ENCODE data around the gene TSEN54.

The TSEN54 gene

GRCh38 chr17:75565066-75565465 is 48.7 kb downstream of the TSEN54 start:
- Histone ChIP-seq H3K27me3 (ENCODE audit: insufficient read depth, poor library complexity, severe bottlenecking) (no peaks in the 10 kb centered on the region), H3K4me3 (replicated peaks; ENCODE audit: insufficient read depth, low read length) (no peak overlapping the region), H3K27ac (replicated peaks) (no peak overlapping the region)
- TF ChIP-seq SPI1 (IDR thresholded peaks at IDR 0.05; ENCODE audit: borderline replicate concordance, low read depth) (no peak), POLR2AphosphoS5 (IDR thresholded peaks at IDR 0.05; ENCODE audit: low read depth) (no peak), CTCF (IDR thresholded peaks at IDR 0.05; ENCODE audit: insufficient read depth, low read length) (no peak), REST (IDR thresholded peaks at IDR 0.05; ENCODE audit: insufficient replicate concordance, low read depth) (no peak), GABPA (IDR thresholded peaks at IDR 0.05; ENCODE audit: low read depth) (no peak)
- DNase-seq (ENCODE audit: low read depth in 1 of 2, low spot score in 1 of 2): no peak

GRCh38 chr17:75565618-75566017 is 49.3 kb downstream of the TSEN54 start:
- Histone ChIP-seq H3K27me3 (ENCODE audit: insufficient read depth, poor library complexity, severe bottlenecking) (no peaks in the 10 kb centered on the region), H3K27ac (replicated peaks) (no peak overlapping the region), H3K4me3 (replicated peaks; ENCODE audit: insufficient read depth, low read length) (no peak overlapping the region)
- DNase-seq (ENCODE audit: low read depth in 1 of 2, low spot score in 1 of 2): no peak
- TF ChIP-seq SPI1 (IDR thresholded peaks at IDR 0.05; ENCODE audit: borderline replicate concordance, low read depth): no peak
- TF ChIP-seq CTCF (IDR thresholded peaks at IDR 0.05; ENCODE audit: insufficient read depth, low read length): no peak
- no peak for TF ChIP-seq POLR2AphosphoS5 (IDR thresholded peaks at IDR 0.05; ENCODE audit: low read depth)
- TF ChIP-seq REST (IDR thresholded peaks at IDR 0.05; ENCODE audit: insufficient replicate concordance, low read depth): no peak
- no peak for TF ChIP-seq GABPA (IDR thresholded peaks at IDR 0.05; ENCODE audit: low read depth)

- DNase-seq (ENCODE audit: low read depth in 1 of 2, low spot score in 1 of 2): no peak
- no peak overlapping the region for H3K4me3 ChIP-seq (replicated peaks; ENCODE audit: insufficient read depth, low read length)
- H3K27ac ChIP-seq (replicated peaks): no peak overlapping the region
- H3K27me3 ChIP-seq (ENCODE audit: insufficient read depth, poor library complexity, severe bottlenecking): no peaks in the 10 kb centered on the region
- TF ChIP-seq CTCF (IDR thresholded peaks at IDR 0.05; ENCODE audit: insufficient read depth, low read length) (no peak), REST (IDR thresholded peaks at IDR 0.05; ENCODE audit: insufficient replicate concordance, low read depth) (no peak), GABPA (IDR thresholded peaks at IDR 0.05; ENCODE audit: low read depth) (no peak)
Observed at GRCh38 chr17:75566416-75566815, 50.1 kb downstream of the TSEN54 start.
